Fibroblast of skin of back (primary cell): ENCODE measurements around the gene FOXO6.

Source experiments
- DNase-seq: peaks from one replicate; pipeline ENCODE4 v3.0.0-alpha.2; 2013

Gene FOXO6

GRCh38 chr1:41411229-41411628, 50.0 kb downstream of the FOXO6 start:
- no peak for DNase-seq

- DNase-seq = no peak
These were observed 51.5 kb downstream of the FOXO6 start for GRCh38 chr1:41412748-41413147.

DNA sequence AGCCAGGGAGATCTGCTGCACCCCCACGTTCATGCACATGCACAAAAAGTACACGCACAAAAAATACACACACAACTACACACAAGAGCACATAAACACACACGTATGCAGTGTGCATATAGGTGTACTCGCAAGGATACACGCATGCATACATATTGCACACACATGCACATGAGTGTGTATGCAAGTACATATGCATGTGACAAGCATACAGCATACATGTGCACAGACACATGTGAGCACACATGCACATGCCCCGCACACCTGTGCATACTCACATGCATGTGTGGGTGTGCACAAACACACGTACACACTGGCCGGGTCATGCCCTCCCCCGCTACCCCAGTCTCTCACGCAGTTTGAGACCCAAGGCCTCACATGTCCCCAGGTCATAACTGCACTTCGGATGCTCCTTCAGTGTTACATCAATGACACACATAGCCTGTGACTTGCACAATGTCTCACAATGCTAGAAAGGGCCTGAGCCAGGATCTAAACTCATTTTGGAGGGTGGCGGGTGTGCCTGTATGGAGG, 52.6 kb downstream of the FOXO6 start:
- no peak for DNase-seq

GRCh38 chr1:41414296-41414695, 53.1 kb downstream of the FOXO6 start:
- DNase-seq = no peak

DNA sequence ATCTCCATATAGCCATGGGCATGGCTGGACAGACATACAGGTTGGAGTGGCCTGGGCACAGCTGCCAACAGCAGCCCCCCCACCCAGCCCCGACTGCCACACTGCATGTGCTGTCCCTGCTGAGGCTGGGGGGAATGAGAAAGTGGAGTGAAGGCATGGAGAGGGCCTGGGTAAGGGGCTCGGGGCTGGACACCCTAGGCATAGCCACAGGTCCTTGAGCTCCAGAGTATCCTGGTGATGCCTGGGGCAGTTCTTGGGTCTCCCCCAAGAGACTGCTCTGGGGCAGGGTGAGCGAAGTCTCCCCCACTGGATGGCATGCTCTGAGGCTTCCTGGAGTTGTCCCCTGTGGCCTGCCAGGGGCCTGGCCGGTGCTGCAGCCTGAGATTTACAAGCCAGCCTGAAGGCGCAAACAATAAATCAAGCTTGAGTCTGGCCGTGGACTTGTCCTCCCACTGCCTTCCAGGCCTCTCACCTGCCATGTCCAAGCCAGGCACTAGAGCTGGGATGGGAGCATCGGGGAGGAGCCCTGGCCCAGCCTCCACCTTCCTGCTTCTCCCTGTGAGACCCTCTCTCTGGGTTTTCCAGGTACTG, 53.6 kb downstream of the FOXO6 start:
- no peak for DNase-seq

DNA sequence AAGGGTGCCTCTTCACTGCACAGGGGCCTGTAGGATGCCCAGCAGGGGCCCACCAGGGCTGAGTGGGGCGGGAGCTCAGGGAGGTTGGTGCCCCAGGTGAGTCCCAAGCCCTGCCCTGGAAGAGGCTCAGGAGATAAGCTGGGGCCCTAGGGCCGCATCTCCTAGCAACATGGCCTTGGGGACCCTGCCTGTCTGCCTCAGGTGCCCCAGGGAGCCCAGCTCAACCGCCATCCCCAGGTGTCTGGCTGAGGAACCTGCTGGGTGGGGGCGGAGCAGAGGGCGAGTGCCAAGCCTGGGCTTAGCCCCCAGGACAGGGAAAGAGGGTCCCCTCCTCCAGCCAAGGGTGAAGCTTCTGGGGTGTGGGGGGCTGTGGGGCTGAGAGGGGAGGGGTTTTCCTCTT, 54.8 kb downstream of the FOXO6 start:
- DNase-seq = no peak

- DNase-seq = peak; percentile 74
These were observed 55.5 kb downstream of the FOXO6 start for GRCh38 chr1:41416552-41417334.

DNA sequence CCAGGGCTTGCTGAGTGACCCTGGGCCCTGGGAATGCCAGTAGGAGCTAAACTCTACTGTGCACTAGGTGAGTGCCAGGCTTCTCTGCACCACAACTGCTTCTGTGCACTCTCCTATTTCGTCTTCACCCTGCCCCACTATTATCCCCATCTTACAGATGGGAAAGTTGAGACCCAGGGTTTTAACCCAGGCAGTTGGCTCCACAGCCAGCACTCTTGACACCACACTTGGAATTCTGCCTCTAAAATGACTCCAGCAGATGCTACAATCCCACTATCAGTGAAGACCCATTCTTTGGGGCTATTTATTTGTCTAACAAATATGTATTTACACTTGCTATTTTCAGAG, 56.1 kb downstream of the FOXO6 start:
- no peak for DNase-seq

DNA sequence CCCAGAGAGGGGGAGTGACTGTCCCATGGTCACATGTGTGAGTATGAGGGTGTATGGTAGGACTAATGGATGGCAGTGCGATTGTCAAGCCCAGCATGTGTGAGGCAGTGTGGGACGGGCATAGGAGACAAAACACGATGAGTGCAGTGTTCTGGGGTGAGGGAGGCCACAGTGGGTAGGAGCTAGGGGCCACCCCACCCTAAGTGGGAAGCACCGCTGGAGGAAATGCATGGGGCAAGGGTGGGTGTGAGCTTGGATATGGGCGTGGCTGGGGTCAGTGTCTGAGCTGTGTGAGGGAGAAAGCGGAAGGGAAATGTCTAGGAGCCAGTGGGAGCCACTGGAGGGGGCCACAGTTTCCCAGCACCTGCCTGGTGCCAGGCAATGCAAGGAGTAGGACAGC, 56.5 kb downstream of the FOXO6 start:
- no peak for DNase-seq

- DNase-seq = peak; percentile 85
These were observed 57.8 kb downstream of the FOXO6 start for GRCh38 chr1:41418857-41419583.

GRCh38 chr1:41419584-41420295, 58.5 kb downstream of the FOXO6 start:
- DNase-seq = no peak

DNA sequence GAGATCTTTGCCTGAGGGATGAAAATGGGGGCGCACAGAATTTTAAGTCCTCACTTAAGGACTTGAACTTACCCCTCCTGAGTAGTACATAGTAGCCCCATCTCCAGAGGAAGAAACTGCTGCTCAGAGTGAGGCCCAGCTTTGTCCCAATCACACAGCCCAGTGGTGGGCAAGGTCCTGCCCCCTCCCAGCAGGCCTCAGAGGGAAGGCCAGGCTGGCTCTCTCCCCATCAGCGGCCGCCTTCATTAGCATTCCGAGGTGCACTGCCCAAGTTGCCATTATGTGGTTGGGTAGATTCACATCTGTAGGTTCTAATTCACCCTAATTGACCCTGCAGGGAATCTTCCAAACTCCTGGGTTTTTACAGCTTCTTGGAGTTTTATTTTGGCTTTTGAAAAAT, 59.1 kb downstream of the FOXO6 start:
- no peak for DNase-seq

DNA sequence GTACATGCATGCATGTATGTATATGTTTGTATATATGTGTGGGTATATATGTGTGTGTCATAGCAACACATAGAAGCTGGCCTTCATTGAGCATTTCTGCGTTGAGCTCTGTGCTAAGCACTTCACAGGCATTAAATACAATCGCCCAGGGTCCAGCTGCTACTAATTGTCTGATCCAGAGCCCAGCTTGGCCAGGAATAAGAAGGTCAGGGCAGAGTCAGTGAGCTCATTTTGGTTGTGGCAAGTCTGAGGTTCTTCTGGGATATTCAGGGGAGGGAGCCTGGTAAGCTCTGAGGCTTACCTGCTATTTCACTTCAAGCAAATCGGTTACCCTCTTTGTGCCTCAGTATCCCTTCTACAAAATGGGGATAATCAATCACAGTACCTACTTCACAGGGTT, 59.6 kb downstream of the FOXO6 start:
- DNase-seq = no peak

DNA sequence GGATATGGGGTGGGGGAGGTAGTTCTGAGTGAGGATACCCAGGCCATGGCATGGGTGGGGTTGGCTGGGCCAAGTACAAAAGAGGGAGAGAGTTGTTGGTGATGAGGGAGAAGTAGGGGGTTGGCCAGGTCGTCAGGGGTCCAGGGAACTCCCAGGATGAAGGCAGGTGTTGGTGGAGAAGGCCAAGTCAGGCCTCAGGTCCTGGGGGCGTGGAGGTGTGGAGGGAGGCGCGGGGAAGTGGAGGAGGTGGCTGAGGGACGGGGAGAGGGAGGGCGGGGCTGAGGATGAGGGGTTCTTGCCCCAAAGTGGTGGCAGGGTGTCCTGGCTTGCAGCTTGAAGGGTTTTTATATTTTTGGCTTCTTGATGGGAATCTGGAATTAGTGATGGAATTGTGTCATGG, 61.1 kb downstream of the FOXO6 start:
- no peak for DNase-seq

DNA sequence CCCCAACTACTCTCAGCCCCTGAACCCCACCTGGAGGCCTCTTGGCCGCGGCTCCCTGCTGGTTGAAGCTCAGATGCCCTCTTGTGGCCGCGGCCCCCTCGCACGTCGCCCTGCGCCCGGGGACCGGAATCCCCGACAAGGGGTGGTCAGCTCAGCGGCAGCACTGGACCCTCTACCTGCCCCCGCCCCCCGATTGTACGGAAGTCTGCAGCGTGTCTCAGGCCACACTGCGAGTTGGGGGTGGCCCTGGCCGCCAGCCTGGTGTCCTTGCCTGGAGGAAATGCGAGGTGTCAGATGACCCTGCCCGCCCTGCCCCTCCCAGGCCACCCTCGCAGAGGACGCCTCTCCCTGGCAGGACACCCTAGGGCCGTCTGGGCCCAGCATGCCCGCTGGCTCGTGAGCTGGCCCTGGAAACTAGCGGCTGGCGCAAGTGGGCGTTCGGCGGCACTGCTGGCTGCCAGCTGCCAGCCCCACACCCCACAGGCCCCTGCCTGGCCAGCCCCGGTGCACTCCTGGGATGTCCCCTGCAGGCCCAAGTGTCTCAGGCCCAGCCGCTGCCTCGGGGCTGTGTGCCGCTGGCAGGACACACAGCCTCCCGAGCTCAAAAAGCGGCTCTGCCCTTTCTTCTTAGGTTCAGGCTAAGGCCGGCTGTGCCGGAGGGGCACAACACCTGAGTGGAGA, 62.4 kb downstream of the FOXO6 start:
- no peak for DNase-seq

DNA sequence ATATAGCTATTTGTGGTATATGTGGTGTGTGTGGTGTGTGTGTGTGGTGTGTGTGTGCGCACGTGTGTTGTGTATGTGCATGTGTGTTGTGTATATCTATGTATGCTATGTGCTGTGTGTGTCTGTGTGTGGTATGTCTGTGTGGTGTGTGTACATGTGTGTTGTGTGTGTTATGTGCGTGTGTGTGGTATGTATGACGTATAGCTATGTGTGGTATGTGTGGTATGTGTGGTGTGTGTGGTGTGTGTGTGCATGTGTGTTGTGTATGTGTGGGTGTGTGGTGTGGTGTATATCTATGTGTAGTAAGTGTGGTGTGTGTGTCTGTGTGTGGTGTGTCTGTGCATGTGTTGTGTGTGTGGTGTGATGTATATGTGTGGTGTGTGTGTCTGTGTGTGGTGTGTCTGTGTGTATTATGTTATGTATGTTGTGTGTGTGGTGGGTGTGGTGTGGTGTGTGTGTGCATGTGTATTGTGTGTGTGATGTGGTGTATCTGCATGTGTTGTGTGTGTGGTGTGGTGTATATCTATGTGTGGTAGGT, 63.4 kb downstream of the FOXO6 start:
- no peak for DNase-seq

GRCh38 chr1:41425369-41425768, 64.1 kb downstream of the FOXO6 start:
- no peak for DNase-seq

GRCh38 chr1:41426201-41426890, 65.1 kb downstream of the FOXO6 start:
- no peak for DNase-seq

DNA sequence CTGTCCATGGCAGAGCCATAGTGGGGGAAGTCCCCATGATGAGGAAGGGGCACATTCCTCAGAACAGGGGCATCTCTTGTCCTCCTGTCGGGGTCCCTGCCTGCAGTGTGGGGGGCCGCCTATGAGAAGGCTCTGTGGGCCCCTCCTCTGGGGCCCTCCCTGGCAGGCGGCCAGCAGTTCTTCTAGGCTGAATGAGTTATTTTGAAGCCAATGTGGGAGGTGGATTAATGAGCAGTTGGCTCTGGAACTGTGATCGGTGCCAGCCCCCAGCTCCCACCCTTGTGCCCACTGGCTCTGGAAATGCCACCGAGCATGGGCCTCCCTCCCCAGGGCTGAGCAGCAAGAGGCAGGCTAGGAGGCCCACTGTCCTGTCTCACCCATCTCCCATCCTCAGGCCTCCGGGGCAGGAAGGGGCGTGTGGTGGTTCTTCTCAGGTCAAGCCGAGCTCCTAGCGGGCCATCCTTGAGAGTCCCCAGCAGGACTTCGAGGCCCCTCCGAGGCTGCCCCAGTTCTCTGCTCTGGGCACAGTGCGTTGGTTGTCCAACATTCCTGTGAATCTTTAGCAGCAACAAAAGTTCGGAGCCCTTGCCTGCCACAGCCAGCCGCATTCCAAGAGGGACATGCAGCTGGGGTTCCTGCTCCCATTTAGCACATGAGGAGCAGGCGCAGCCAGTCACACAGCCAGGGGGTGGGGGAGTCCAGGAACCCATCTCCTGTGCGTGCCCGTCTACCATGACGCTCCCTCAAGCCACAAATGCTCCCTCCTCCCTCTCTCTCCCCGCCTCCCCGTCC, 66.1 kb downstream of the FOXO6 start:
- peak; percentile 20 for DNase-seq

GRCh38 chr1:41427916-41428737, 66.9 kb downstream of the FOXO6 start:
- DNase-seq = no peak
